GM23338 (cell line): ENCODE results near the gene CABP2. TPM values are rescaled to one million over a fixed set of nuclear protein-coding genes. Genes with fewer than 3 reads are reported as not detected.

Experiments
- ATAC-seq: fragments of 200-7000 bp; cut with Tn5 transposase; 3 replicates; pipeline ENCODE4 v1.9.1; 2020
- DNase-seq: peaks from one replicate; pipeline ENCODE4 v3.0.0-alpha.2; 2015; ENCODE audit warnings: low spot score
- H2AFZ ChIP-seq: fragments of 200-600 bp; sonication (generic); 2 replicates; pipeline ENCODE4 v1.8.0; 2016; ENCODE audit warnings: antibody characterized with exemption, mild to moderate bottlenecking, moderate library complexity
- H3F3A ChIP-seq: fragments of 200-600 bp; sonication (generic); replicated peaks from 2 replicates; pipeline ENCODE4 v1.8.0; 2017; ENCODE audit warnings: antibody characterized with exemption, mixed run types, low read depth
- H3K27ac ChIP-seq: fragments of 200-600 bp; sonication (generic); 2 replicates; pipeline ENCODE4 v1.6.1; 2016; ENCODE audit warnings: low read depth
- H3K27me3 ChIP-seq: fragments of 200-600 bp; sonication (generic); 2 replicates; pipeline ENCODE4 v1.8.0; 2016; ENCODE audit warnings: mild to moderate bottlenecking, mixed run types, moderate library complexity; ENCODE audit not compliant: insufficient read depth
- H3K36me3 ChIP-seq: fragments of 200-600 bp; sonication (generic); 2 replicates; pipeline ENCODE4 v1.8.0; 2016; ENCODE audit warnings: mild to moderate bottlenecking; ENCODE audit not compliant: insufficient read depth
- H3K4me1 ChIP-seq: fragments of 200-600 bp; sonication (generic); 2 replicates; pipeline ENCODE4 v1.8.0; 2016; ENCODE audit warnings: mild to moderate bottlenecking, moderate library complexity; ENCODE audit not compliant: insufficient read depth
- H3K4me2 ChIP-seq: fragments of 200-600 bp; sonication (generic); 2 replicates; pipeline ENCODE4 v1.7.1; 2017; ENCODE audit warnings: mixed run types
- H3K4me3 ChIP-seq: fragments of 200-600 bp; sonication (generic); 2 replicates; pipeline ENCODE4 v1.6.1; 2016; ENCODE audit warnings: mixed run types
- H3K79me2 ChIP-seq: fragments of 200-600 bp; sonication (generic); replicated peaks from 2 replicates; pipeline ENCODE4 v1.8.0; 2017; ENCODE audit warnings: mild to moderate bottlenecking; ENCODE audit not compliant: insufficient read depth
- H3K9me2 ChIP-seq: fragments of 200-600 bp; sonication (generic); 2 replicates; pipeline ENCODE4 v1.8.0; 2017; ENCODE audit not compliant: insufficient read depth
- H4K20me1 ChIP-seq: fragments of 200-600 bp; sonication (generic); replicated peaks from 2 replicates; pipeline ENCODE4 v1.8.0; 2017; ENCODE audit warnings: mild to moderate bottlenecking; ENCODE audit not compliant: insufficient read depth
- H3K27ac Mint-ChIP-seq: 2 replicates; pipeline ENCODE4 v1.8.0; 2020; ENCODE audit warnings: inconsistent platforms, mild to moderate bottlenecking, moderate library complexity, mixed read lengths
- H3K27me3 Mint-ChIP-seq: 3 replicates; pipeline ENCODE4 v1.8.0; 2022; ENCODE audit warnings: low read depth, mild to moderate bottlenecking, moderate library complexity, mixed read lengths, inconsistent platforms; ENCODE audit not compliant: insufficient read depth, poor library complexity
- H3K36me3 Mint-ChIP-seq: 3 replicates; pipeline ENCODE4 v1.8.0; 2021; ENCODE audit warnings: low read depth, mild to moderate bottlenecking, inconsistent platforms, moderate library complexity, mixed read lengths
- H3K4me1 Mint-ChIP-seq: 3 replicates; pipeline ENCODE4 v1.8.0; 2020; ENCODE audit warnings: mild to moderate bottlenecking, inconsistent platforms, mixed read lengths
- H3K4me3 Mint-ChIP-seq: 3 replicates; pipeline ENCODE4 v1.8.0; 2021; ENCODE audit warnings: moderate library complexity, mild to moderate bottlenecking, inconsistent platforms, mixed read lengths
- H3K9me3 Mint-ChIP-seq: 3 replicates; pipeline ENCODE4 v1.8.0; 2020; ENCODE audit warnings: moderate library complexity, mild to moderate bottlenecking, inconsistent platforms, mixed read lengths
- CREB1 ChIP-seq: fragments of 250-450 bp; sonication (Bioruptor Pico); IDR thresholded peaks from 2 replicates; pipeline ENCODE4 v1.5.0; 2020; ENCODE audit warnings: low read depth, mild to moderate bottlenecking, moderate library complexity
- EZH2 ChIP-seq: fragments of 200-600 bp; sonication (generic); IDR thresholded peaks from one replicate; pipeline ENCODE4 v1.8.0; 2017; ENCODE audit warnings: antibody characterized with exemption, mild to moderate bottlenecking, low read depth; ENCODE audit not compliant: unreplicated experiment
- NANOG ChIP-seq: IDR thresholded peaks from 2 replicates; pipeline ENCODE4 v1.6.1; 2016; ENCODE audit warnings: antibody characterized with exemption, borderline replicate concordance
- ZNF331 ChIP-seq: fragments of 250-450 bp; sonication (Bioruptor Pico); IDR thresholded peaks from 2 replicates; pipeline ENCODE4 v1.5.0; 2020; ENCODE audit warnings: low read depth, mild to moderate bottlenecking, moderate library complexity
- long read RNA-seq: library from polyadenylated mRNA; unstranded; transcript quantifications from one replicate; pipeline ENCODE4 v2.0.0, GENCODE V29; 2020; ENCODE audit not compliant: unreplicated experiment
- polyA plus RNA-seq: library from polyadenylated mRNA; unstranded; fragments of >200 nt; fragmentation: Nextera tagmentation; extraction: Ambion mirVana; gene quantifications from 2 replicates; pipeline ENCODE4 v1.2.1, GENCODE V29; 2016
- total RNA-seq: library from RNA; depleted of rRNA; stranded (reverse); fragments of >200 nt; shearing (Covaris generic); gene quantifications from 2 replicates; pipeline ENCODE4 v1.2.3, GENCODE V29; 2014; rRNA removed
- TF ChIP-seq, protein P1 (sequence below): fragments of 250-450 bp; sonication (Bioruptor Pico); IDR thresholded peaks from 2 replicates; pipeline ENCODE4 v1.5.0; 2020; ENCODE audit warnings: mild to moderate bottlenecking, moderate library complexity
- TF ChIP-seq, protein P2 (sequence below), 2 experiments: fragments of 200-600 bp in 1 of 2; sonication (generic) in 1 of 2; conservative IDR thresholded peaks; 2 replicates each; pipeline versions ENCODE4 v1.5.1 to v1.6.1; 2016 to 2017; ENCODE audit warnings: antibody characterized with exemption in 2 of 2, low read depth in 2 of 2, mild to moderate bottlenecking in 2 of 2, moderate library complexity in 1 of 2

CABP2 gene
- total RNA-seq (not detected in 2 replicates), polyA plus RNA-seq (not detected in 2 replicates)
- long read RNA-seq = 0 reads

DNA sequence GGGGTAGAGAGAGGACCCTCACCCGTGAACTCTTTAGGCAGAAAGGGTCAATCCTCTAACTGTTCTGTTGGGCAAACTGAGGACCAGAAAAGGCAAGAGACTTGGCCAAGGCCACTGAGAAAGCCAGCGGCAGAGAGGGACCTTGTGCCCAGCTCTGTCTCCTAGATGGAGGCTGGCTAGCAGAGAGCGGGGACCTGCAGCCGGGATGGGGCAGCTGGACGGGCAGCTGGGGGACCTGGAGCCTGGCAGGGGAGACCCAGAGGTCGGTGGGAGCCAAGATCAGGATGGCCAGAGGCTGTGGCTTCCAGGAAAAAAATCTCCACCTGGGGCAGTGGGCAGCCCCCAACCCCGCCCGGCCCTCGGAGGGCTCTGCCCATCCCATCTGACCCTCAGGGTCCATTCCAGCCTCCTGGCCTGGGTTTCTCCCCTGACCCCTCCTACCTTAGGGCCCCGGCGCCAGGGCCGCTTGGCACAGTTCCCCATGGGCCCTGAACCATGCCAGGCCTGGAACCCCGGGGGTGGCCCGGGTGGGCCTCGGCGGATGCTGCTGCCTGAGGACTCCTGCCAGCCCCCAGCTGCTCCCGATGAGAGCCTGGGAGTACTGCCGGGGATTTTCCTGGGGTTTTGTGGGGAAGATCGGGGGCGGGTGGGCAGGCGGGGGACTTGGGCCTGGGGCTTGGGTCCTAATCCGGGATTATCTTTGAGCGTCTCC, at the start of gene CABP2:
Gene CABP2, minus strand, starts transcription at position 603 of the 712 bp plus-strand sequence. Its CDS starts 120 bp downstream, at position 483.
- H3K4me1 Mint-ChIP-seq = no peaks in the 10 kb centered on the region
- H3K4me3 Mint-ChIP-seq = no peak within 1 kb of the TSS
- Histone ChIP-seq H3K27me3 (no peaks in the 10 kb centered on the region), H3K79me2 (no peaks in the 10 kb centered on the region), H3K4me3 (no peak within 1 kb of the TSS), H3F3A (no peaks in the 10 kb centered on the region), H2AFZ (no peak within 1 kb of the TSS), H3K4me1 (no peaks in the 10 kb centered on the region), H3K4me2 (no peak within 1 kb of the TSS), H3K36me3 (no peaks in the 10 kb centered on the region), H3K9me2 (no peaks in the 10 kb centered on the region), H3K27ac (no peak within 1 kb of the TSS), H4K20me1 (no peaks in the 10 kb centered on the region)
- H3K27ac Mint-ChIP-seq = no peak within 1 kb of the TSS
- peaks cover 8% of the 10 kb centered on the region for H3K27me3 Mint-ChIP-seq
- no peaks in the 10 kb centered on the region; the same call in 2 of the 3 replicates for H3K36me3 Mint-ChIP-seq
- TF ChIP-seq CREB1 (CRISPR knock-in tag) = no peak
- no peak for TF ChIP-seq EZH2
- TF ChIP-seq, protein P1, sequence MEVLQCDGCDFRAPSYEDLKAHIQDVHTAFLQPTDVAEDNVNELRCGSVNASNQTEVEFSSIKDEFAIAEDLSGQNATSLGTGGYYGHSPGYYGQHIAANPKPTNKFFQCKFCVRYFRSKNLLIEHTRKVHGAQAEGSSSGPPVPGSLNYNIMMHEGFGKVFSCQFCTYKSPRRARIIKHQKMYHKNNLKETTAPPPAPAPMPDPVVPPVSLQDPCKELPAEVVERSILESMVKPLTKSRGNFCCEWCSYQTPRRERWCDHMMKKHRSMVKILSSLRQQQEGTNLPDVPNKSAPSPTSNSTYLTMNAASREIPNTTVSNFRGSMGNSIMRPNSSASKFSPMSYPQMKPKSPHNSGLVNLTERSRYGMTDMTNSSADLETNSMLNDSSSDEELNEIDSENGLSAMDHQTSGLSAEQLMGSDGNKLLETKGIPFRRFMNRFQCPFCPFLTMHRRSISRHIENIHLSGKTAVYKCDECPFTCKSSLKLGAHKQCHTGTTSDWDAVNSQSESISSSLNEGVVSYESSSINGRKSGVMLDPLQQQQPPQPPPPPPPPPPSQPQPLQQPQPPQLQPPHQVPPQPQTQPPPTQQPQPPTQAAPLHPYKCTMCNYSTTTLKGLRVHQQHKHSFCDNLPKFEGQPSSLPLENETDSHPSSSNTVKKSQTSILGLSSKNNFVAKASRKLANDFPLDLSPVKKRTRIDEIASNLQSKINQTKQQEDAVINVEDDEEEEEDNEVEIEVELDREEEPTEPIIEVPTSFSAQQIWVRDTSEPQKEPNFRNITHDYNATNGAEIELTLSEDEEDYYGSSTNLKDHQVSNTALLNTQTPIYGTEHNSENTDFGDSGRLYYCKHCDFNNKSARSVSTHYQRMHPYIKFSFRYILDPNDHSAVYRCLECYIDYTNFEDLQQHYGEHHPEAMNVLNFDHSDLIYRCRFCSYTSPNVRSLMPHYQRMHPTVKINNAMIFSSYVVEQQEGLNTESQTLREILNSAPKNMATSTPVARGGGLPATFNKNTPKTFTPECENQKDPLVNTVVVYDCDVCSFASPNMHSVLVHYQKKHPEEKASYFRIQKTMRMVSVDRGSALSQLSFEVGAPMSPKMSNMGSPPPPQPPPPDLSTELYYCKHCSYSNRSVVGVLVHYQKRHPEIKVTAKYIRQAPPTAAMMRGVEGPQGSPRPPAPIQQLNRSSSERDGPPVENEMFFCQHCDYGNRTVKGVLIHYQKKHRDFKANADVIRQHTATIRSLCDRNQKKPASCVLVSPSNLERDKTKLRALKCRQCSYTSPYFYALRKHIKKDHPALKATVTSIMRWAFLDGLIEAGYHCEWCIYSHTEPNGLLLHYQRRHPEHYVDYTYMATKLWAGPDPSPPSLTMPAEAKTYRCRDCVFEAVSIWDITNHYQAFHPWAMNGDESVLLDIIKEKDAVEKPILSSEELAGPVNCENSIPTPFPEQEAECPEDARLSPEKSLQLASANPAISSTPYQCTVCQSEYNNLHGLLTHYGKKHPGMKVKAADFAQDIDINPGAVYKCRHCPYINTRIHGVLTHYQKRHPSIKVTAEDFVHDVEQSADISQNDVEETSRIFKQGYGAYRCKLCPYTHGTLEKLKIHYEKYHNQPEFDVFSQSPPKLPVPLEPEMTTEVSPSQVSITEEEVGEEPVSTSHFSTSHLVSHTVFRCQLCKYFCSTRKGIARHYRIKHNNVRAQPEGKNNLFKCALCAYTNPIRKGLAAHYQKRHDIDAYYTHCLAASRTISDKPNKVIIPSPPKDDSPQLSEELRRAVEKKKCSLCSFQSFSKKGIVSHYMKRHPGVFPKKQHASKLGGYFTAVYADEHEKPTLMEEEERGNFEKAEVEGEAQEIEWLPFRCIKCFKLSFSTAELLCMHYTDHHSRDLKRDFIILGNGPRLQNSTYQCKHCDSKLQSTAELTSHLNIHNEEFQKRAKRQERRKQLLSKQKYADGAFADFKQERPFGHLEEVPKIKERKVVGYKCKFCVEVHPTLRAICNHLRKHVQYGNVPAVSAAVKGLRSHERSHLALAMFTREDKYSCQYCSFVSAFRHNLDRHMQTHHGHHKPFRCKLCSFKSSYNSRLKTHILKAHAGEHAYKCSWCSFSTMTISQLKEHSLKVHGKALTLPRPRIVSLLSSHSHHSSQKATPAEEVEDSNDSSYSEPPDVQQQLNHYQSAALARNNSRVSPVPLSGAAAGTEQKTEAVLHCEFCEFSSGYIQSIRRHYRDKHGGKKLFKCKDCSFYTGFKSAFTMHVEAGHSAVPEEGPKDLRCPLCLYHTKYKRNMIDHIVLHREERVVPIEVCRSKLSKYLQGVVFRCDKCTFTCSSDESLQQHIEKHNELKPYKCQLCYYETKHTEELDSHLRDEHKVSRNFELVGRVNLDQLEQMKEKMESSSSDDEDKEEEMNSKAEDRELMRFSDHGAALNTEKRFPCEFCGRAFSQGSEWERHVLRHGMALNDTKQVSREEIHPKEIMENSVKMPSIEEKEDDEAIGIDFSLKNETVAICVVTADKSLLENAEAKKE (CRISPR knock-in tag) = no peak
- TF ChIP-seq NANOG = no peak
- no peak for TF ChIP-seq ZNF331 (CRISPR knock-in tag)
- TF ChIP-seq, protein P2, sequence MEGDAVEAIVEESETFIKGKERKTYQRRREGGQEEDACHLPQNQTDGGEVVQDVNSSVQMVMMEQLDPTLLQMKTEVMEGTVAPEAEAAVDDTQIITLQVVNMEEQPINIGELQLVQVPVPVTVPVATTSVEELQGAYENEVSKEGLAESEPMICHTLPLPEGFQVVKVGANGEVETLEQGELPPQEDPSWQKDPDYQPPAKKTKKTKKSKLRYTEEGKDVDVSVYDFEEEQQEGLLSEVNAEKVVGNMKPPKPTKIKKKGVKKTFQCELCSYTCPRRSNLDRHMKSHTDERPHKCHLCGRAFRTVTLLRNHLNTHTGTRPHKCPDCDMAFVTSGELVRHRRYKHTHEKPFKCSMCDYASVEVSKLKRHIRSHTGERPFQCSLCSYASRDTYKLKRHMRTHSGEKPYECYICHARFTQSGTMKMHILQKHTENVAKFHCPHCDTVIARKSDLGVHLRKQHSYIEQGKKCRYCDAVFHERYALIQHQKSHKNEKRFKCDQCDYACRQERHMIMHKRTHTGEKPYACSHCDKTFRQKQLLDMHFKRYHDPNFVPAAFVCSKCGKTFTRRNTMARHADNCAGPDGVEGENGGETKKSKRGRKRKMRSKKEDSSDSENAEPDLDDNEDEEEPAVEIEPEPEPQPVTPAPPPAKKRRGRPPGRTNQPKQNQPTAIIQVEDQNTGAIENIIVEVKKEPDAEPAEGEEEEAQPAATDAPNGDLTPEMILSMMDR (conservative IDR thresholded peaks at IDR 0.05; ENCODE audit: low read depth in 2 of 2) = no peak
- H3K9me3 Mint-ChIP-seq = no peaks in the 10 kb centered on the region; the same call in 2 of the 3 replicates
- DNase-seq = no peak
- no peak for ATAC-seq
